DMS53 (cell line): ENCODE results near the gene SH3PXD2A.

Source experiments
- DNase-seq: peaks from one replicate; lab custom pipeline; 2025; lab: John Stamatoyannopoulos, UW

The SH3PXD2A gene

DNA sequence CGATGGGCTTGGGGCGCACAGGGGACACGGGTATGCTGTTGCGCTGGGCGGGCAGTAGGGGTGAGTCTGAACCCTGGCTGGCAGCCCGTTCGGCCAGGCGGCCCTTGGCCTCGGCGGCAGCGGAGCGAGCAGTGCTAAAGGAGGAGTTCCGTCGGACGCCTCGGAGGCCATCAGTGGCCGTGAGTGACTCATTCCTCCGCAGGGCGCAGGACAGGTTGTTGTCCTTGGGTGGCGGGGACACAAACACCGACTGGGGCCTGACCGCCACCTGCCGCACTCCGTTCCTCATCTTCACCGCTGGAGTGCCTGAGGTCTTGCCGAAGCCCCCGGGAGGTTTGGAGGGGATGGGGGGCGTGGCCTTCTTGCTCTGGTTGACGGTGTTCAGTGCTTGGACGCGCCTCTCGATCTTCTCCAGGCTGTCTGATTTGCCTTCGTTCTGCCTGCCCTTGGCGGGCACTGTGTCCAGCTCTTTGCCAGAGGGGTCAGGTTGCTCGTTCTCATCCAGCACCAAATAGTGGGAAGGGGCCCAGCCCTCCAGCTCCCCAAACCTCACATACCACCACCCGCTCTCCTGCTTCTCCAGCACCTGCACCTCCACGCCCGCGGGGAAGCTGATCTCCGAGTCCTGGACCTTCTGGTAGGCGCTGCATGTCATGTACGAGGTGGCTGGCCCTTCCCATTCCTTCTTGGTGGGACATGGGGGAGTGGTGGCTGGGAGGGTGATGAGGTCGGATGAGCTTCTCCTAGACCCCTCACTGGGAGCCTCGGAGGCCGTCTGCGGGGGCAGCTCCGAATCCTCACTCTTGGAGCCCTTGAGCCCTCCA lies 253.1 kb downstream of the SH3PXD2A start:
- no peak for DNase-seq

DNA sequence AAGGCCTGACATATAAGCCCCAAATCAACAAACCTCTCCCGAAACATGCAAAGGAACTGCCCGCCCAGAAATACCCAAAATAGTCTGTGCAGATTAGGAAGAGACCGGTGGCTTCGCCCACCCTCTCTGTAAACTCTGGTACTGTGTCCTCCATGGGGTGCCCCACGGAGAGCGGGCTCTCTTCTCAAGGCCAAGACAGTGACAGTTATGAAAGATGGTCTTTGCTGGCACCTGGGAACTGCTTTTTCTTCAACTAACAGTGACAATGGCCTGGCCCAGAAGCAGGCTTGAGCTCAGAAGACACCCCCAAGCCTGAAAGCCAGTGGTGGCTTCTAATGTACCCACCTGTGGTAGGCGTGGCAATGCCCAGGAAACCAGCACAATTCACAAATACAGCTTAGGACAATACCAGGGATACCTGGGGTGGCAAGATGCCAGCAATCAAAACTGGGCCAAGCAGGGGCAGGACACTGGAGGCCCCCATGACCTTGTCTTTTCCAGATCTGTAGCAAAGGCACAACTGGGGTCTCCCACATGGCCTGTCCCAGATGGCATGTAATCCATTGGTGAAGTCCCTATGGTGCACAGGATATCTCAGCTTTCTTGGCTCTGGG lies 254.3 kb downstream of the SH3PXD2A start:
- peak; percentile 23 for DNase-seq

DNA sequence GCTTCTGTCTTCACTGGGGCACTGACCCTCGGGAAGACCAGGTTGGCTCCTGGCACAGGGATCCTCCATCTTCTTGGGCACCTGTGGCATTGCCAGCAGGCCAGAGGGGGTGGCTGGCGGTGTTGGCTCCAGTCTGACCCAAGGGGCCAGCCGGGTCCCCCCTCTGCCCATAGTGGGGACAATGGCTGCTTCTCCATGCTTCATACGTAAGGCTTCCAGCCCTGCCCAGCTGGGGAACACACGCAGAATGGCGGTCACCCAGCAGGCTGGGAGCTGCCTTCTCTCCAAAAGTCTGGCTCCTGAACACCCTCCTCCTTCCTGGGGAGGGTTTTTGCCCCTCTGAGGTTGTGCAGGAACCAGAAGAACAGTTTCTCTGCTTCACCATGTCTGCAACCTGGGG lies 255.1 kb downstream of the SH3PXD2A start:
- DNase-seq: no peak

DNA sequence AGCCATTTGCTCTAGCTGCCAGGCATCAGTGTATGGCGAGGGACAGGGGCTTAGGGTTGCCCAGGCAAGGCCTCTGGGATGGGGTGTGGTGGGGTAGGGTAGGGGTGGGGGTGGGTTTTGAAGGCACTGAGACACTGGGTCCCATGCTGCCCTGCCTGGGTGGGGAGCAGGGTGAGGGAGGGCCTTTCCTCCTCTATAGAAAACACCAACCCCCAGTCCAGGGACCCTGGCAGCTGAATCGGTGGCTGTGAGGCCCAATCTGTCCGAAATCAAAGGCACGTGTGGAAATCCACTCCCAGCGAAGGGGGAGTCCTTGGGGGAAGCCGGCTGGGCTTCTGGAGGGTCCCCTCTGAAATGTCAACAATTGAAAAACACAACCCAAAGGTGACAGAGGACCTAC lies 255.5 kb downstream of the SH3PXD2A start:
- no peak for DNase-seq

DNA sequence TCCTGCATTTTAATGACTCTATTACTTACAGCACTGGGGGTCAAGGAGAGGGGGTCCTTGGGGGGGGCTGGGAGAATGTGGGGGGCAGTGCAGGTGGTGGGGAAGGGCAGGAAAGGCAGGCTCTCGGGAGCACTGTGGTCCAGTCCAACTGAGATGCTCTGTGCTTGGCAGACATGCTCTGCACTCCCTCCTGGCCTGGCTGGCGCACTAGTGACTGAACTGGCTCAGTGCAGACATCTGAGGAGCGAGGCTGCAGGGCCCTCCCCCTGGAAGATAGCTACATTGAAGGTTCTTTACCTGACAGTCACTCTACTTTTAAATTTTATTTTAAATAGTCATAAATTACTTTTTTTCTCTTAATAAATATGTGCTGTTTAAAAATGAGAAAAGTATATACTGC lies 256.2 kb downstream of the SH3PXD2A start:
- DNase-seq: peak; percentile 36

DNA sequence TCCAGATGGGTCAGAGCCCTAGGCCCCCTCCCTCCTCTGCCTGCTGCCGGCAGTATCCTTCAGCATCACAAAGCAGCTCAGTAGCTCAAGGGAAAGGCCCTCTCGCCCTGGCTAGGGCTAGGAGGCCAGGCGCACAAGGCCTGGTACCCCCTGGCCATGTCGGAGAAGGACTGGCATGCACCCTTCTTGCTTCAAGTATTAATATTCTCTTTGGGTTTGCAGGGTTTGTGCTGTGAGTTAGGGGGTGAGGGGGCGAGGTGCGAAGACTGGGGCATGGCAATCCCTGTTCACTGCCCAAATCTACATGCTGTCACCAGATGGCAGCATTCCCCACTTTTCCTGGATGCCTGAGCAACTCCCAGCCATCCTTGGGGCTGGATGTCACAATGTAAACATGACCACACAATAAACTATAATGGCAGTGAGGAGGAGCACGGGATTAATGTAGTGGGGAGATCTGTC lies 256.7 kb downstream of the SH3PXD2A start:
- peak; percentile 90 for DNase-seq

DNA sequence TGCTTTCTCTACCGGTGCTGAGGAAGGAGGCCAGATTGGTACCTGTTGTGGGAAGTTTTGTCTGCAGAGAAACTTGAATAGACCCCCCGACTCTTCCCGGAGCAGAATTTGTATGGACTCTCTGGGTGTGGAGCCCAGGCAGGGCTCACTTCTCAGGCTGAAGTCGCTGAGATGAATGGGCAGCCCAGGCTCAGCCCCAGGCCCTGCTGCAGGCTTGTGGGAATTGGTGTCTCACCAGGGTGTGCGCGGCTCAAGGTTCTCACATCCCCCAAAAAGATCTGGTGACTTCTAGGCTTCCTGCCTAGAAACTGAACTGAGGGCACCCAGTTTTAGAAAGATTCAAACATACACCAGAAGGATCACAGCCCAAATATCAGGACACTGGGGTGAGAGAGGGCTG lies 258.4 kb downstream of the SH3PXD2A start:
- no peak for DNase-seq

DNA sequence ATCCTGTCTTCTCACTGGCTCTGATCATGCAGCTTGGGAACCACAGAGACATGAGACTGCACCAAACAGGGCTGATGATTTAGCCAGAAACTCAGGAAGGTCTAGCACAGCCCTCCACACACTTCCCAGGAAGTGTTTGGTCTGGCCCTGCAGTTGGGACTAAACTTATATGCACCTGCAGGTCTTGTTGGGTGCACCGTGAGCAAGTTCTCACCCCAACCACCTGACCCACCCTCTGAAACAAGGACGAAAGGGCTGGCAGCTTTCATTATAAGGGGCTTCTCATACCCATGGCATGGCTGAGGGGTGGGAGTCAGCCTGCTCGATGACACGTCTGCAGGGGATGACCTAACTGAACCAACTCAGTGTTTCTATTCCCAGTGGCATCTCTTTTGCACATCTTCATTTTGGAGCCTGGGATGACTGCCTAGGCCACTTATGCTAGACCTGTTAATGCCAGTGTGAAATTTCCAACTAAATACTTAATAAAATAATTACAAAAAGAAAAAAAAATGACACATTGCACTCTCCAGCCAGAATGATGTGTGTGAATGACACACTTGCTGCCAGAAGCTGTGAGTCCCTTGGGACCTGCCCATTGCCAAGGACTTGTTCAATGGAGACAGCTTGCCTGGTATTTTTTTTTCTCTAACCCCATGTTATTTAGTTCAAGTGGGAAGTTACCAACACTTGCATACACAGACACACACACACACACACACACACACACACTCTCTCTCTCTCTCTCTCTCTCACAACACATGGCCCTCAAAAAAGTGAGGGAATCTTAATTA lies 259.2 kb downstream of the SH3PXD2A start:
- no peak for DNase-seq

DNA sequence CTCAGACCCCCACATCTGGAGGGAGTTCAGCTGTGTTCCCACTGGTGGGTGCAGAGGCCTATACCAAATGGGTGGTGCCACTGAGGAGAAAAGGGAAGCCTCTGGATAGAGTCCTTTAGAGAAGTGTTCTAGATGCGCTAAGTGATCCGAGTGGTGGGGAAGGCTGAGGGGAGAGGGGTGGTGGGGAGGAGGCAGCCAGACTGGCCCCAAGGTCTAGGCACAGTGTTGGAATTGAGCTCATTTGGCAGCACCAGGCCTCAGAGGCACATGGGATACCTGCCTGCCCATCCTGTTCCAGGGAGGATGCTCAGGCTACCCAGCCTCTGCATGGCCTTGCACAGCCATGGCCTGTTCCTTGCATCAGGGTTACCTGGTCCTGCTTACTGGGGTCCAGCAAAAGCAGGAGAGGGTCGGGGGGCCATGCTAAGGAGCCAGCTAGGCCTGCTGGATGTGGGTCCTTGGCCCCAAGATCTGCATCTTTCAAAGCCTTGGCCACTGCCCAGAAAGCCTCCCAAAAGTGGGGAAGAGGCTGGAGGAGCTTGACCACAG lies 262.3 kb downstream of the SH3PXD2A start:
- no peak for DNase-seq

DNA sequence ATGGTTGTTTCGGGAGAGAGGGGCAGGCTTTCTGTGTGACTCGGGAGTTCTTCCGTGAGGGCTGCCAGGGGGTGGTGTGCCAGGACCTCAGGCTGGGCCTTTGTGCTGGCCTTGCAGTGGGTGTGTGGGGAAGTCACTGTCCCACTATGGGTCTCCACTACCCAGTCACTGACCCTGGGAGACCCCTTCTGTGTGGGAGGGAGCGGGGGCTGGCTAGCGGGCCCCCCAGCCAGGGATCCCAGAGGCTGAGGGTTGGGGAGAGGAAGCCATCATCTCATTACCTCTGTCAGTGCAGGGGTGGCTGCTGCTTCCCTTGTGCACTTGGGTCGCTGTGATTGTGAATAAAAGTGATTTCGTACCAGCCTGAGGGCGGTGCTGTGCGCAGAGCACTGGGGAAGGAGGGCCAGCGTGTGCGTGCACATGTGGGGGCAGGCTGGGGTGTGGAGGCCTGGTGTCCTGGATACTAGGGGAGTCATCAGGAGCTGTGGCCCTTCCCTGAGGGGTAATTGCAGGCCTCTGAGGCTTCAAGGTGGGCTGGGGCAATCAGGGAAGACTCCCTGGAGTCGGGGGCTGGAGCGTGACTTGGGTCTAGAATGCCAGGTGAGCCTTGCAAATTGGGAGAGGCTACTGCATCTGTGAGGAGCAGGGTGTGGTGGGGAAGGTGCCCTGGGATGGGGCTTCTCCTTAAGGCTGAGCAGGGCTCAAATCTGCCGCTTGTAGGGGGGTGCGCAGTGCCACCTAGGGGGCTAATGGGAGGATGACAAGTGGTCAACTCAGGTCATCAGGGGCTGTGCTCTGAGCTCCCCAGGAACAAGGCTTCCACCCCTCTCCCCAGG lies 263.0 kb downstream of the SH3PXD2A start:
- peak; percentile 63 for DNase-seq

DNA sequence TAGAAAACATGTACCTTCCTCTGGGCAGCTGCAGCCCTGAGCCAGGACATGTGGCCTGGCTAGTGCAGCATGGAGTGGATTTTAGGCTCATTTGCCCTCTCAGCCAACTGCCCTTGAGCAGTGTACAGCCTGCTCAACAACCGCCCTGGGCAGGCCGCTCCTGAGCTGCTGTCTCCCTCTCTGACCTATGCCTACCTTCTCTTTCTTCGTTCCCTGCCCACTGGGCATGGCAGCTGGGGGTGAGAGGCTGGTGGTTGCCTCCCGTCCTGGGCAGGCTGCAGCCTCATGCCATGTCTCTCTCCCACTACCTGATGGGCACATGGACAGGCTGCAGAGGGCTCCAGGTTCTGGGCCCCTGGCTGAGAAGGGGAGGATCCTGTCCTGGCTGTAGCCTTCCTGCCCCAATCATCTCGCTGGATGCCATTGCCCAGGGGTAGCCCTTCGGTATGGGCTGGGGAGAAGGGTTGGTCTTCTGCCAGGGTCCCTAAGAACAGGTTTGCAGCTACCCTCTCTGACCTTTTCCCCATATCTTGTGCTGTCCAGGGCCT lies 264.6 kb downstream of the SH3PXD2A start:
- no peak for DNase-seq

DNA sequence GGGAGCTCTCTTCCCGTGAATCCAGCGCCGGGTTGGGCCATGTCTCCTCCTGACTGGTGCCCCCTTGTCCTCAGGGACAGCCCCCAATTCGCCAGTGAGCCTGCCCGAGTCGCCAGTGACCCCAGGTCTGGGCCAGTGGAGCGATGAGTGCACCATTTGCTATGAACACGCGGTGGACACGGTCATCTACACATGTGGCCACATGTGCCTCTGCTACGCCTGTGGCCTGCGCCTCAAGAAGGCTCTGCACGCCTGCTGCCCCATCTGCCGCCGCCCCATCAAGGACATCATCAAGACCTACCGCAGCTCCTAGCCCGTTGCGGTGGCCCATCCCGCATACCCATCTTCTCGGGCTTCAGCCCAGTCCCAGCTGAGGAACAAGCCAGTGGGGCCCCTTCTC lies 265.3 kb downstream of the SH3PXD2A start:
- no peak for DNase-seq

DNA sequence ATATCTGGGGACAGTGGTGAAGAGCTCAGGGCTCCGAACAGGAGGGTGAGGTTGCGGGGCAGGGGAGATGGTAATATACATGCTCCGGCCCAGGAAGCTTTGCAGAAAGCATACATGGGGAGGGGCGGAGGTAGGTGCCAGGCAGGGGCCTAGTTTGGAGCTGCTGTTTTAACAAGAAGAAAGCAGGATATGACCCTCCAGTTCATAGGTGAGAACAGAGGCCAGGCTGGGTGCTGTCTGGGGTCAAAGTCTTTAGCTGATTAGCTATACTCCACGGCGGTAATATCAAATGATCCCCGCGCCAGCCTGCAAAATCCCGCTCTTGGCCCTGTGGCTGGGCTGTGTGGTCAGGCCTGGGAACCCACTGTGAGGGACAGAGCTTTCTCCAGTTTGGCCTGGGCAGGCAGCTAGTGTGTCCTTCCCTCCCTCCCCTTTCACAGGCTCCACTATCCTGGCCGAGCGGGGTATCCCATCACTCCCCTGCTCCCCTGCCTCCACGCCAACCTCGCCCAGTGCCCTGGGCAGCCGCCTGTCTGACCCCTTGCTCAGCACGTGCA lies 266.2 kb downstream of the SH3PXD2A start:
- DNase-seq: no peak

DNA sequence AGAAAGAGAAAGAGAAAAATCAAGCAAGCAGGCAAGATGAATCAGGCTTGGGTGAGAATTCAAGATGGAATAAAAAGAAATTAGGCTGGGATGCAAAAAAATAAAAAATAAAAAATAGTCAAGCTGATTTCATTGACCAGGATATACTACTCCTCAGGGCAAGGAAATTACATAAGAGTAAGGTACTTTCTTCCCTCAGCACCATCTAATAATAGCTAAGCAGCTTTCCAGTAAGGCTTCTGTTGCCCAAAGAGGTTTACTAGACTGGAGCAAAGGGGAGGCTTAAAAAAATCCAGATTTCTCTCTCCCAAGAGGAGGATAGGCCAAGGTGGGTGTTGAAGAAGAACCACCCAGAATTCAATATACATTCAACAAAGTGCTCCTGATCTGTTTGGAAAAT lies 268.3 kb downstream of the SH3PXD2A start:
- DNase-seq: no peak

DNA sequence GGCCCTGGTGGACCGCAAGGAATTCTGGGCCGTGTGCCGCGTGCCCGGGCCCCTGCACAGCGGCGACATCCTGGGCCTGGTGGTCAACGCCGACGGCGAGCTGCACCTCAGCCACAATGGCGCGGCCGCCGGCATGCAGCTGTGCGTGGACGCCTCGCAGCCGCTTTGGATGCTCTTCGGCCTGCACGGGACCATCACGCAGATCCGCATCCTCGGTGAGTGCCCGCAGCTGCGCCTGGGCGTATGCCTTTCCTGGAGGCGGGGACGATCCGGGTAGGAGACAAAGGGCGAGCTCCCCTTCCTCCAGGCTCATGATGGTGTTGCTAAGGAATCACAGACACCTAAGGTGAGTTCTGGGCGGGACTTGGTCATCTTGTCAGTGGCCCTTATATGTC lies 270.4 kb downstream of the SH3PXD2A start:
- no peak for DNase-seq

DNA sequence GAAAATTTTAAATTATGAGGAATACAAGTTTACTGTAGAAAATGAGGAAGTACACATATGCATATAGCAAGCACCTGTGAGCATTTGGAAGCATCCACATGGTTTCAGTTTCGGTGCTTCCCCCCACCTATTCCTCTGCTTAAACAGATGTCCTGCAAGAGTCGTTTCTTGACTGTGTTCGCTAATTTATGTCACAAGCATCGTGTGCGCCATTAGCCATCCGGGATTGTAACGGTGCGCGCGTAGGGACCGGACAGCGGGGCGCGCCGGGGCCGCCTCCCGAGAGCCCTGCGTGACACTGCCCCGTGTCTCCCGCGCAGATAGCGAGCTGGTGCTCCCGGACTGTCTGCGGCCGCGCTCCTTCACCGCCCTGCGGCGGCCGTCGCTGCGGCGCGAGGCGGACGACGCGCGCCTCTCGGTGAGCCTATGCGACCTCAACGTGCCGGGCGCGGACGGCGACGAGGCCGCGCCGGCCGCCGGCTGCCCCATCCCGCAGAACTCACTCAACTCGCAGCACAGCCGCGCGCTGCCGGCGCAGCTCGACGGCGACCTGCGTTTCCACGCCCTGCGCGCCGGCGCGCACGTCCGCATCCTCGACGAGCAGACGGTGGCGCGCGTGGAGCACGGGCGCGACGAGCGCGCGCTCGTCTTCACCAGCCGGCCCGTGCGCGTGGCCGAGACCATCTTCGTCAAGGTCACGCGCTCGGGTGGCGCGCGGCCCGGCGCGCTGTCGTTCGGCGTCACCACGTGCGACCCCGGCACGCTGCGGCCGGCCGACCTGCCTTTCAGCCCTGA lies 271.0 kb downstream of the SH3PXD2A start:
- DNase-seq: no peak

DNA sequence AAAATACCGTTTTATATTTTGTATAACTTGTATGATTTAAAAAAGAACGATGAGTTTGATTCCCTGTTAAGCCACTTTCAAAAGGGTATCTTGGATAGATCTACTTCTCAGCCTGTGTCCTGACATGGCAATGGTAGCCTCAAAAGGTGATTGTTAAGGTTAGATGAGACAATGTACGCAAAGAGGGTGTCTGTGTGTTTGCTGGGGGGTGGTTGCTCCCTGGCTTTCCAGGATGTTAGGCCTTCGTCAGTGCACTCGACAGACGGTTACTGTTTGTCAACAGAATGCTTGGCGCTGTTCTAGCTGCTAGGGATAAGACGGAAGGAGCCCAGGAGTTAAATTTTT lies 271.5 kb downstream of the SH3PXD2A start:
- DNase-seq: no peak

DNA sequence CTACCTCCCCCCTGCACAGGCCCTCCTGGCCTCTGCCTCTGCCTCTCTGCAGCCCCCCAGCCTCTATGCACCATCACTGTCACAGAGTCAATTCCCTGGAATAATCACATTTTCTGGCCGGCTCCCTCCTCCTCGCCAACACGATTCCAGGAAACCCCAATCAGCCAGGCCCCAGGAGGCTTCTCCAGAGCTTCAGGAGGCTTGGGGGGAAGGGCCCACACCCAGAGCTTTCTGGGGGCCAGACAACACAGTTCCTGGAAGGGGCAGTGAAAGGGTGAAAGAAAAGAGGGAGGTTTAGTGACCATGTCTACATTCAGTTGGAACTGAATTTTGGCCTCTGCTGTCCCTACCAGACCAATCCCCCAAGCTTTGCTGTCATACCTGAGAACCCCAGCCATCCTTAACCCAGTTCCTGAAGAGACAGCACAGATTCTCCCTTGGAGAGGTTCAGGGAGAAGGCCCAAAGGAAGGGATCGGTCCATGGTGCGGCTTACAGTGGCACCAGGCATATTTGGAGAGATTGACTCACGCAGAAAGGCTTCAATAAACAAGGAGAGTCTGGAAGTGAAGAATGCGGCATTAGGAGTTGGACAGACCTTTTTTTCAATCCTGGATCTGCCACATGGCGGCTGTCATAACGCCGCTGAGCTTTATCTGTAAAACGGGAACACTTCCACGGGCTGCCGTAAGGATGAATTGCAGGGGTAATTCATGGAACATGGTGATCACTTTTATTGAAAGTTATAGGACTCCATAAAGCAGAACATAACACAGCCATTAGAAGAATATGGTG lies 272.8 kb downstream of the SH3PXD2A start:
- no peak for DNase-seq

DNA sequence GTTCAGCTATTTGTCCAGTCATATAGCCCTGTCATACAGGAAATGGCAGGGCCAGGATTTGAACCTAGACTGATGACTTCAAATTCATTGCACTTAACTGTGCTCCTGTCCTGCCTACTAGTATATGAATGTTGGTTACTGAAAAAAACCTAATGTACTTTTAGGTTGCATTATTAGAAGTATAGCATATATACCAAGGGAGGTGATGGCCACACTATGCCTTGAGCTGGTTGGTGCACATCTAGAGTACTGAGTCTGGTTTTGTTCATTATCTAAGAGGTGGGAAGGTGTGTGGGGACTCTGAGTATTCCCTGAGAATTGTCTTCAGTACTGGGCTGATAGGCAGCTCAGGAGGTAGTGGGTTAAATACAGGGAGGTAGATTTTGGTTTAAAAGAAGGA lies 273.9 kb downstream of the SH3PXD2A start:
- DNase-seq: no peak
